Effector CD8-positive, alpha-beta T cell (primary cell): ENCODE measurements around the gene SGCA.

Source experiments
- DNase-seq: peaks from one replicate; lab custom pipeline; 2025; lab: John Stamatoyannopoulos, UW

The SGCA gene

DNA sequence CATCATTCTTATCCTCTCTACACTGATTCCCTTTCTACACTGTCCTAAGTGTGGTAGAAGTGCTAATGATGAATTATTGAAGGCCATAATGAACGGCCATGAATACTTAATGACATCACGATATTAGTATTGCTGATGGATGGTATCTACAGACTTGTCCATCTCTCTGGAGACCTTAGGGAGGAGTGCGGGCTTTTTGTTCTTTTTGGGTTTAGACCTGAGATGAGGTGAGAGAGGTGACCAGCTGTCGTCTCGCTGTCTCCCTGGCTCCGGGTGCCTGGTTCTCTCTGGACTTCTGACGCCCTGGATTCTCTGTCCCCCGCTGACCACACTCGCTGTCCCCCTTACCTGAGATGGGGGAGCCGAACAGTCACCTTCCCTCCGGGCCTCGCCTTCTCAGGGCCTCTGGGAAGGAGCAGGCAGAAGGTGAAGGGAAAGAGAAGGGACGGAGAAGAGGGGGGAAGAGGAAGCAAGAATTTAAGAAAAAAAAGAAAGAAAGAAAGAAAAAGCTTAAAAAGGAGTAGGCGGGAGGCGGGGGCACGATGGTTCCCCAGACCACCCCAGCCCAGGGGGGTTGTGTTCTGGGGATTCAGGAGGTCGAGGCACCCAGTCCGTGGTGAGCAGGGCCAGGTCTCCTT, 17.1 kb downstream of the SGCA start:
- DNase-seq: no peak

DNA sequence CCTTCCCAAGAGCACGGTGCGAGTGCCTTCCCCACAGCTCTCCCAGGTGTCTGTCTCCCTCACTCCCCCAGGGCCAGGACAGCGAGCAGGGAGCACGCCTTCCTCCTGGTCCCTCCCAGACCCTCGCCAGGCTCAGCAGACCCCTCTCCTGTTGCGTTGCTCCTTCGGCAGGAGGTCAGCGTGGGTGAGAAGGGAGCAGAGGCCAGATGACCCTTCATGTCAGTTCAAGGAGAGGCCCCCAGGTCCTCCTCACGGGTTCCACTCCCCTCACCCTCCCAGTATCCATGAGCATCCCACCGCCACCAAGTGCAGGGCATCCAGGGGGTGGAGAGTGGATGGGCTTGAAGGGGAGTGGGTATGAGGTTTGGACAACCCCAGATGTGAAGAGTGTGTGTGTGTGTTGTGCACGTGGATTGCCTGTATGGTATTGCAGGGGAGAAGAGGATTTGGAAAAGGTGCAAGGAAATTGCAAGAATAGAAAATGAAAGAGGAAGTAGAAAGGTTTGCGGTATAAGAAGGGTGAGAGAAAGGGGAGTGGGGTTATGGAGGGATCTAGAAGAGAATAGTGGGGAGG, 17.7 kb downstream of the SGCA start:
- no peak for DNase-seq

GRCh38 chr17:50184064-50184463, 18.3 kb downstream of the SGCA start:
- DNase-seq: no peak

GRCh38 chr17:50184611-50185398, 19.0 kb downstream of the SGCA start:
- DNase-seq: no peak

DNA sequence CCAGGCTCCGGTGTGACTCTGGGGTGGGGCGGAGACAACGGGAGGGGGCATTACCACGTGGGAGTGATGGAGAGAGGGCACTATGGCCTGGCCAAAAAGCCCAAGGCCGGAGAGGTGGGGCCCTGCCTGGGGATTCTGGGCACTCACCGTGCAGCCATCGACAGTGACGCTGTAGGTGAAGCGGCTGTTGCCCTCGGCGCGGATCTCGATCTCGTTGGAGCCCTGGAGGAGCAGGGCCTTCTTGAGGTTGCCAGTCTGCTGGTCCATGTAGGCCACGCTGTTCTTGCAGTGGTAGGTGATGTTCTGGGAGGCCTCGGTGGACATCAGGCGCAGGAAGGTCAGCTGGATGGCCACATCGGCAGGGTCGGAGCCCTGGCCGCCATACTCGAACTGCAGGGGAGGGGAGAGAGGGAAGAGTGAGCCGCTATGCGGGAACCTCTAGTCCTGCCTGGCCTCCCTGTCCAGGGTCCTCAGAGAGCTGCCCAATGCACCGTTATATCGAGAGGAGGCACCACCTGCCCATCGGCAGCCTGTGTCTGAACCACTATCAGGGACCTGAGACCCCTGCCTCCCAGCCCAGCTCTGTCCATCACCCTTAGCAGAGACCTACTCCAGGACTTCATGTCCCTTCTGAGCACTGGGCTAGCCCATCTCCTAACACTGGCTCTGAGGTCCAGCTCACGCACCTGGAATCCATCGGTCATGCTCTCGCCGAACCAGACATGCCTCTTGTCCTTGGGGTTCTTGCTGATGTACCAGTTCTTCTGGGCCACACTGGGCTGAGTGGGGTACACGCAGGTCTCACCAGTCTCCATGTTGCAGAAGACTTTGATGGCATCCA, 20.0 kb downstream of the SGCA start:
- no peak for DNase-seq

- DNase-seq: no peak
These were observed 21.0 kb downstream of the SGCA start for GRCh38 chr17:50186661-50187393.

DNA sequence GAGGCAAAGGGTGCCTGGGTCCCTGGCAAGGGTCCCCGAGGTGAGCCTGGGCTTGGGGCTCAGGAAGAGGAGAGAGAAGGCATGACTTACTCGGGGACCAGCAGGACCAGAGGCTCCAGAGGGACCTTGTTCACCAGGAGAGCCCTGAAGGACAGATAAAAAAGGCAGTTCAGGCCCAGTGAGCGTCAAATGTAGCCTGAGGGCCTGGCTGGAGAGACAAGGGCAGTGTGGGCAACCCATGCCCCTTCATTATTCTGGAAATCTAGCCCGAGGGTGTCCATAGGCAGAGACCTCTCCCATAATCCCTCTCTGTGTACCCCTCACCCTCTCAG, 21.6 kb downstream of the SGCA start:
- no peak for DNase-seq

- DNase-seq: no peak
These were observed 22.1 kb downstream of the SGCA start for GRCh38 chr17:50187751-50188530.

GRCh38 chr17:50188531-50188920, 22.7 kb downstream of the SGCA start:
- no peak for DNase-seq

- no peak for DNase-seq
These were observed 23.2 kb downstream of the SGCA start for GRCh38 chr17:50188921-50189549.

DNA sequence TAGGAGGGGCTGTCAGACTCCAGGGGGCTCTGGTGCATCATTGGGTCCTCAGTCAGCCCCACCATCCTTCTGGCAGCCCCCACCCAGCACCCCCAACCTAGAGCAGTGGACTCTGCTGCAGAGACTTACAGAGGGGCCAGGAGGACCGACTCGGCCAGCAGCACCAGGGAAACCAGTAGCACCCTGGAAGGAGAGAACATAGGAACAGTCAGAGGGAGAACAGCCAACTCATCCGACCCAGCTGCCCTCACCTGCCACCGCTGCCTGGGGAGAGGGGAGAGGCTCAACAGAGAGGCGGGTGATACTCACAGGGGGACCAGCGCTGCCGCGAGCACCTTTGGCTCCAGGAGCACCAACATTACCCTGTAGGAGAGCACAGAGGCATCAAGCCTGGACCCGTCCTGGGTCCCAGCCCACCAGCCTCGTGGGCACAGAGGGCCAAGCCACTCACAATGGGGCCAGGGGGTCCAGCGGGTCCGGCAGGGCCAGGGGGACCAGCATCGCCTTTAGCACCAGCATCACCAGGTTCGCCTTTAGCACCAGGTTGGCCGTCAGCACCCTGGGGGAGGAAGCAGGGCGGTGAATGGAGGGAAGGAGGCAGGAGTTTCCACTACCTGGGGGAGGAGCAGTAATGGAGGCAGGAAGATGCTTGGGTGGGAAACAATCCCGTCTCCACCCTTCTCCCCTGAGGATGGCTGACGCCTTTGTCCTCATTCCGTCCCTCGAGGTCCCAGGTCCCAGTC, 23.9 kb downstream of the SGCA start:
- DNase-seq: no peak

DNA sequence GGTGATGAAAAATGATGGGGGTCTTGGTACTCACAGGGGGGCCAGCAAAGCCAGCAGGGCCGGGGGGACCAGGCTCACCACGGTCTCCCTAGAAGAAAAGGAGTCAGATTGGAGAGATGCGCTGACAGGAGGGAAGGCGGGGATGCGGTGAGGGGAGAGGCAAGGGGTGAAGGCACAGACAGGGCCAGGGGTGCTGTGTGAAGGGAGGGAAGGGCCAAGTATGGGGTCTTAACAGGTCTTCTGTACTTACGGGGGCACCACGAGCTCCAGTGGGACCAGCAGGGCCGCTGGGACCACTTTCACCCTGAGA, 24.4 kb downstream of the SGCA start:
- no peak for DNase-seq

DNA sequence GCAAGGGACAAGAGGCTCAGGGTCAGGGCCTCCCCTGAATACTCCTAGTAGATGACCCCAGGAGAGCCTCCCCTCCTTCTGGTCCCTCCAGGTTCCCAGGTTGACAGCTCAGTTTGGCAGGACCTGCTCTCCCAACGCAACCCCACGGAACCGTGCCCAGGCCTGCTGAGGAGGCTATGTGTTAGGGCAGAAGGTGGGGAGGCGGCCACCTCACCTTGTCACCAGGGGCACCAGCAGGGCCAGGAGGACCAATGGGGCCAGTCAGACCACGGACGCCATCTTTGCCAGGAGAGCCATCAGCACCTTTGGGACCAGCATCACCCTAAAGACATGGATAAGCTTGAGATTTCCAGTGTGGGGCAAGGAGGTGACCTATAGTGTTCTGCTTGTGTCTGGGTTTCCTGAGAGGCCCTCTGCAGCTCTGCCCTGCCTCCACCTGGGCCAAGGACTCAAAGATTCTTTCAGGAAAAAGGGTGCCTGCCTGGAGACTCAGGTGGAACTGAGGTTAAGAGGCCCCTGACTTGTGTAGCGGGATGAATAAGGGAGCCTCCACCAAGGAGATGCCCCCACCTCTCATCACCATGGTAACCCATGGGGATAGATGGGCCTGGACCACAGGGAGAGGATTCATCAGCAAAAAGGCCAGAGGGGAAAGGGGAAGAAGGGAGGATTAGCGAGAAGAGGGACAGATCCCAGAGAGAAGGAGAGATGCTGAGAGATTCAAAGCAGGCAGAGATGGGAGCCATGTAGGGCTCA, 25.0 kb downstream of the SGCA start:
- DNase-seq: no peak

- DNase-seq: no peak
These were observed 25.7 kb downstream of the SGCA start for GRCh38 chr17:50191359-50192143.

DNA sequence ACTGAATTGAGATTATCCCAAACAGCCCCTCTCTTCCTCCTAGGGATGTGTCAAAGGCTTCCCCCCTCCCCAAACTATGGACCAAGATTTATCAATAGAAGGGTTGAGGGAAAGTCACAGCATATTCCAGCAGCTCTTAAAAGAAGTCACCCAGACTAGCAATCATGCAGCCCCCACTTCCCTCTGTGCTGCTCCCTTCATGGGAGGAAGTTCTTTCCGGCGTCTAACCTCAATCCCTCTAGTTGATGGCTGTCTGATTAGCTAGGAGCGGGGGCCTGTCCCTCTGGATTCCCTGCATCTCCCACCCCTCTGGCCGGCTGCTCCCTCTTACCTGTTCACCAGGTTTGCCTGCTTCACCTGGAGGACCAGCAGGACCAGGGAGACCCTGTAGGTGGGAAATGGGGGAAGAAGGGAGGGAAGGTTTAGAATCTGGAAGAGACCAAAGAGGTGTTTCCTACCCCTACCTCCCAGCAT, 26.4 kb downstream of the SGCA start:
- DNase-seq: no peak

DNA sequence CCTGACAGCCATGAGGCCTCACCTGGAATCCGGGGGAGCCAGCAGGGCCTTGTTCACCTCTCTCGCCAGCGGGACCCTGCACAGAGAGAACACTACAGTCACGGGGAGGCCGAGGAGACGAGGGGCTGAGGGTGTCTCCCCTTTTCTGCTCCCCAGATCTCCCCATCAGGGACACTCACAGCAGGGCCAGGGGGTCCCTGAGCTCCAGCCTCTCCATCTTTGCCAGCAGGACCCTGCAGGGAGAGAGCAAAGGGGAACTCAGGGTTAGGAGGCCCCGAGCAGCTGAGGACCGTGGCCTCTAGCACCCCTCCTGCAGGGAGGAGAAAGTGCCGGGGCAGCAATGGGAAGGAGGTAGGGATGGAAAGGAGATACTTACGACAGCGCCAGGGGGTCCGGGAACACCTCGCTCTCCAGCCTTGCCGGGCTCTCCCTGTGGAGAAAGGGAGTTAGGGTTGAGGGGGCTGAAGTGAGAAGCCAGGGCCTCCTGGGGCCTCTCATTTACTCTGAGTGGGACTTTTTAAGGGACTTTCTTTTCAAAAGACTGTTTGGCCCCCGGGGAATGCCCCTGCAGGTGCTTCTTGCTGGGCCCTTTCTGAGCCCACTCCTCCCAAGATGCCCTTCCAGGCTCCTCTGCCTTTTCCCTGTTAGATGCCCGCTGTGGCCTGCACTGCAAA, 26.9 kb downstream of the SGCA start:
- no peak for DNase-seq

DNA sequence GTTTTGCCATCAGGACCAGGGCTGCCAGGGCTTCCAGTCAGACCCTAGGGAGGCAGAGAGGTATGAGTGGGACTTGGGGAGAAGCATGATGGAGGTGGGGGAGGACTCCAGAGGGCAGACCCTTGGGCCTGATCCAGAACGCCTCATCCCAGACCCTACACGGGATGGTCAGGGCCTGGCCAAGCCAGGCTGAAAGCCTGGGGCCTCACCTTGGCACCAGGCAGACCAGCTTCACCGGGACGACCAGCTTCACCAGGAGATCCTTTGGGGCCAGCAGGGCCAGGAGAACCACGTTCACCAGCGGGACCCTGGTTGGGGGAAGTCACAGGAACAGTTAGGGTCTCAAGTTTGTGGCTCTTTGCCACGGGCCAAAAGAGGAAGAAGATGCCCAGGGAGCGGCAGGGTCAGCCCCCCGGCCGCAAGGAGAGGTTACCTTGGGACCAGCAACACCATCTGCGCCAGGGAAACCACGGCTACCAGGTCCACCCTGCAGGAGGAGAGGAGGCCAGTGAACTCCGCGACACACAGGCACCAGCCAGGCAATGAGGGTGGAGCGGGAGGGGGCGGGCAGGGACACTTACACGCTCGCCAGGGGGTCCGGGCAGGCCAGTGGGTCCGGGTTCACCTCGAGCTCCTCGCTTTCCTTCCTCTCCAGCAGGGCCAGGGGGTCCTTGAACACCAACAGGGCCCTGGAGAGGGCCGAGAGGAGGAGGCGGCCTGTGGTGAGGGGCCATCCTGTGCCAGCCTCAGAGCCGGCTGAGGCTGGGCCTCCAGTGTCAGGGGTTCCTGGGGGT, 28.5 kb downstream of the SGCA start:
- no peak for DNase-seq
